LNCaP clone FGC (cell line): ENCODE measurements around the gene XPR1.

Source experiments
- DNase-seq: peaks from one replicate; pipeline ENCODE4 v3.0.0-alpha.2; 2011; ENCODE audit warnings: low read depth
- H3K4me3 ChIP-seq: 2 replicates; pipeline ENCODE4 v1.5.1; 2011; ENCODE audit warnings: mild to moderate bottlenecking, low read depth, low read length, control low read depth
- CTCF ChIP-seq: IDR thresholded peaks from 2 replicates; pipeline ENCODE4 v1.5.1; 2012; ENCODE audit warnings: mild to moderate bottlenecking; ENCODE audit not compliant: control insufficient read depth, insufficient read depth; ENCODE audit errors: extremely low read depth

Gene XPR1

DNA sequence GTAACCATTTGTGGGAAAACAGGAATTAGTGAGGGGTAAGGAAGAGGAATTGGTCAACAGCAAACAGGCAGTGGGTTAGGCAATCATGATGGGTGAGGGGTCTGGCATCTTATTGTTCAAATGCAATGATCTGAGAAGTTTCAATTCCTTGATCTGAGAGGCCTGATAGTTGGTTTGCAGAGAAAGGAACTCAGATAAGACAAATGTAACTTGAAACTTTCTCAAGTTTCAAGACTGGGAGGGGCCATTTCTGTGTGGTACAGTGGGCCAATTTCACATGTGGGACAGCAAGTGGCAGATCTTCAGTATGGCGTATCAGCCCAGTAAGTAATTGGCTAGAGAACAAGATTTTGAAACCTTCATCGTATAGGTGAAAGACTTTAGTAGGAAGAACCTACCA, 102.5 kb downstream of the XPR1 start:
- no peak overlapping the region for H3K4me3 ChIP-seq
- no peak for TF ChIP-seq CTCF
- DNase-seq, result no peak

DNA sequence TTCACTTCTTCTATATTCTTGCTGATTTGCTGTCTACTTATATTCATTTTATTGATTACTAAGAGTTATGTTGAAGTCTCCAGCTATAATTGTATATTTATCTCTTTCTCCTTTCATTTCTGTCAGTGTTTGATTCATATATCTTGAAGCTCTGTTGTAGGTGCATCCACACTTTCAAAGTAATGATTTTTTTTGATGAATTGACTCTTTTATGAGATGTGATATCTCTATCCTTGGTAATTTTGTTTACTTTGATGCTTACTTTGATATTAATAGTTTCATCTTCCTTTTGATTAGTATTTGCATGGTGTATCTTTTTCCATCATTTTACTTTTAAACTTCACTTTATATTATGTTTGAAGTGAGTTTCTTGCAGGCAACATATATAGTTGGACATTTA, 110.8 kb downstream of the XPR1 start:
- TF ChIP-seq CTCF, result no peak
- no peak for DNase-seq
- no peak overlapping the region for H3K4me3 ChIP-seq

- H3K4me3 ChIP-seq, result no peak overlapping the region
- no peak for DNase-seq
- TF ChIP-seq CTCF, result no peak
These were observed 112.0 kb downstream of the XPR1 start for GRCh38 chr1:180743868-180744267.

GRCh38 chr1:180745098-180745497, 113.3 kb downstream of the XPR1 start:
- DNase-seq, result no peak
- H3K4me3 ChIP-seq, result no peak overlapping the region
- no peak for TF ChIP-seq CTCF

DNA sequence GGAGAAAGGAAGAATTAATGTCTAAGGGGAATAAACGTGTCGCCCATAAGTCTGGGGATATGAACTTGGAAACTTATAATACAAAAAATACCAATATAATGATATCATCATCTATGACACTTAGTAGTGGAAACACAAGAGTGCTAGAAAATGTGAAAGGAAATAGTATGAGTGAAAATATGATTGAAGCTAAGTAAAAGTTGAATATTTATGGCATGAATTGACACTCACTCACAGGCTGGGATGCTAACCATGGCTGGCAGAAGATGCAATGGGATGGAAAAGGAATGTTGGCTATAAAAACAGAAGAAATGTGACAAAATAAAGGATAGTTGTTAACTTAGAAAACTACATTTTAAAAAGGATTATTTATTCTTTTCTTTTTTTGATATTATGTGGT, 120.1 kb downstream of the XPR1 start:
- DNase-seq, result no peak
- H3K4me3 ChIP-seq, result no peak overlapping the region
- TF ChIP-seq CTCF, result no peak

- DNase-seq, result no peak
- no peak overlapping the region for H3K4me3 ChIP-seq
- TF ChIP-seq CTCF, result no peak
These were observed 122.6 kb downstream of the XPR1 start for GRCh38 chr1:180754453-180754852.

DNA sequence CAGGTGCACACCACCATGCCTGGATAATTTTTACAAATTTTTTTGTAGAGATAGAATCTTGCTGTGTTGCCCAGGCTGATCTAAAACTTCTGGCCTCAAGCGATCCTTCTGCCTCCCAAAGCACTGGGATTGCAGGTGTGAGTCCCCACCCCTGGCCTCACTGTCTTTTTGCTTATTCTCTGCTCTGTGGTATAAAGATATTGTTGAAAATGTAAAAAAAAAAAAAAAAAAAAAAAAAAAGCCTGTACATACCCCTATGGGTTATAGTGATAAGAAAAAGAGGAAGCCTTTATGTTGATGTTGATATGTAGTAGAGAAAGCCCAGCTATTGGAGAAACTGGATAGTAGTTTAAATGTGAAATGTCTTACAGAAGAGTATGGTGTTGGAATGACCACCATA, 125.8 kb downstream of the XPR1 start:
- H3K4me3 ChIP-seq, result no peak overlapping the region
- no peak for TF ChIP-seq CTCF
- DNase-seq, result no peak
